ENCODE data around the gene RBM20. TPM values are rescaled to one million over a fixed set of nuclear protein-coding genes. Genes with fewer than 3 reads are reported as not detected.

RBM20 gene
- total and polyA plus RNA-seq, 2 of the 13 experiments (the other 11 are each of a cell fraction or from before 2014, with no cell fraction given), result 0.02 to 0.22 TPM

- TF ChIP-seq SPEN (CRISPR knock-in tag; IDR thresholded peaks at IDR 0.05; ENCODE audit: low read depth), result peak; percentile 21; the same call in 1 of the 2 replicates
- TF ChIP-seq SNAI1 (CRISPR knock-in tag; IDR thresholded peaks at IDR 0.05; ENCODE audit: borderline replicate concordance), result peak; percentile 54; the same call in 1 of the 2 replicates
- 0 out of 2 replicates have a peak, but pooled peaks have one; percentile 15 for TF ChIP-seq ATF3 (CRISPR knock-in tag; IDR thresholded peaks at IDR 0.05)
- TF ChIP-seq ZNF343 (CRISPR knock-in tag; IDR thresholded peaks at IDR 0.05), result 0 out of 2 replicates have a peak, but pooled peaks have one; percentile 24
- TF ChIP-seq SRSF4 (IDR thresholded peaks at IDR 0.05; ENCODE audit: low read depth, low read length, poor library complexity, severe bottlenecking), result no peak
- TF ChIP-seq, protein P1, sequence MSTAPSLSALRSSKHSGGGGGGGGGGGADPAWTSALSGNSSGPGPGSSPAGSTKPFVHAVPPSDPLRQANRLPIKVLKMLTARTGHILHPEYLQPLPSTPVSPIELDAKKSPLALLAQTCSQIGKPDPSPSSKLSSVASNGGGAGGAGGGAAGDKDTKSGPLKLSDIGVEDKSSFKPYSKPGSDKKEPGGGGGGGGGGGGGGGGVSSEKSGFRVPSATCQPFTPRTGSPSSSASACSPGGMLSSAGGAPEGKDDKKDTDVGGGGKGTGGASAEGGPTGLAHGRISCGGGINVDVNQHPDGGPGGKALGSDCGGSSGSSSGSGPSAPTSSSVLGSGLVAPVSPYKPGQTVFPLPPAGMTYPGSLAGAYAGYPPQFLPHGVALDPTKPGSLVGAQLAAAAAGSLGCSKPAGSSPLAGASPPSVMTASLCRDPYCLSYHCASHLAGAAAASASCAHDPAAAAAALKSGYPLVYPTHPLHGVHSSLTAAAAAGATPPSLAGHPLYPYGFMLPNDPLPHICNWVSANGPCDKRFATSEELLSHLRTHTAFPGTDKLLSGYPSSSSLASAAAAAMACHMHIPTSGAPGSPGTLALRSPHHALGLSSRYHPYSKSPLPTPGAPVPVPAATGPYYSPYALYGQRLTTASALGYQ (CRISPR knock-in tag; IDR thresholded peaks at IDR 0.05), result peak; percentile 47; the same call in 1 of the 2 replicates
- peak; percentile 74; the same call in 1 of the 2 replicates for TF ChIP-seq SOX13 (IDR thresholded peaks at IDR 0.05)
- TF ChIP-seq SOX13 (CRISPR knock-in tag; conservative IDR thresholded peaks at IDR 0.05 in 1 of 2, IDR thresholded peaks at IDR 0.05 in 1 of 2), result peak in 1 of 2 experiments; percentile 88; a peak in 2 of 4 replicates
- no peak for TF ChIP-seq ZNF224 (CRISPR knock-in tag; IDR thresholded peaks at IDR 0.05)
- TF ChIP-seq HNF4A (CRISPR knock-in tag; IDR thresholded peaks at IDR 0.05), result peak; percentile 91
- TF ChIP-seq, protein P2, sequence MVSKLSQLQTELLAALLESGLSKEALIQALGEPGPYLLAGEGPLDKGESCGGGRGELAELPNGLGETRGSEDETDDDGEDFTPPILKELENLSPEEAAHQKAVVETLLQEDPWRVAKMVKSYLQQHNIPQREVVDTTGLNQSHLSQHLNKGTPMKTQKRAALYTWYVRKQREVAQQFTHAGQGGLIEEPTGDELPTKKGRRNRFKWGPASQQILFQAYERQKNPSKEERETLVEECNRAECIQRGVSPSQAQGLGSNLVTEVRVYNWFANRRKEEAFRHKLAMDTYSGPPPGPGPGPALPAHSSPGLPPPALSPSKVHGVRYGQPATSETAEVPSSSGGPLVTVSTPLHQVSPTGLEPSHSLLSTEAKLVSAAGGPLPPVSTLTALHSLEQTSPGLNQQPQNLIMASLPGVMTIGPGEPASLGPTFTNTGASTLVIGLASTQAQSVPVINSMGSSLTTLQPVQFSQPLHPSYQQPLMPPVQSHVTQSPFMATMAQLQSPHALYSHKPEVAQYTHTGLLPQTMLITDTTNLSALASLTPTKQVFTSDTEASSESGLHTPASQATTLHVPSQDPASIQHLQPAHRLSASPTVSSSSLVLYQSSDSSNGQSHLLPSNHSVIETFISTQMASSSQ (IDR thresholded peaks at IDR 0.05; ENCODE audit: low read depth), result 0 out of 2 replicates have a peak, but pooled peaks have one; percentile 30
- TF ChIP-seq, protein P2 (CRISPR knock-in tag; IDR thresholded peaks at IDR 0.05; ENCODE audit: borderline replicate concordance), result peak; percentile 56; the same call in 1 of the 2 replicates
- 0 out of 2 replicates have a peak, but pooled peaks have one; percentile 51 for TF ChIP-seq HOXA5 (CRISPR knock-in tag; IDR thresholded peaks at IDR 0.05)
- TF ChIP-seq FOXK1 (CRISPR knock-in tag; IDR thresholded peaks at IDR 0.05; ENCODE audit: borderline replicate concordance, low read depth), result peak; percentile 51; the same call in 1 of the 2 replicates
- TF ChIP-seq HNF4G (IDR thresholded peaks at IDR 0.05; ENCODE audit: borderline replicate concordance, low read depth, low read length), result peak; percentile 81; the same call in 1 of the 2 replicates
- peak; percentile 42; the same call in 1 of the 2 replicates for TF ChIP-seq HNF4G (CRISPR knock-in tag; IDR thresholded peaks at IDR 0.05; ENCODE audit: borderline replicate concordance, low read depth)
- peak; percentile 75; the same call in 1 of the 2 replicates for TF ChIP-seq HMG20A (CRISPR knock-in tag; IDR thresholded peaks at IDR 0.05; ENCODE audit: borderline replicate concordance)
- peak; percentile 66 for TF ChIP-seq ISL2 (CRISPR knock-in tag; IDR thresholded peaks at IDR 0.05)
- TF ChIP-seq HIC2 (CRISPR knock-in tag; IDR thresholded peaks at IDR 0.05; ENCODE audit: low read depth), result peak; percentile 63; the same call in 1 of the 2 replicates
Observed at GRCh38 chr10:110840225-110840922, 196.2 kb downstream of the RBM20 start (continued).
